G401 (cell line): ENCODE measurements around the gene FHOD3. TPM values are rescaled to one million over a fixed set of nuclear protein-coding genes. Genes with fewer than 3 reads are reported as not detected.

Experiments used
- DNase-seq: peaks from one replicate; pipeline ENCODE4 v3.0.0-alpha.2; 2015; ENCODE audit warnings: low spot score
- in situ Hi-C: cut with HindIII; loops from 2 replicates; pipeline ENCODE4 v1.10.0; 2016; ENCODE audit warnings: low sequenced_read_pairs, mixed read lengths
- total RNA-seq: library from RNA; depleted of rRNA; stranded (reverse); fragments of >200 nt; shearing (Covaris generic); gene quantifications from 2 replicates; pipeline ENCODE4 v1.2.3, GENCODE V29; 2014

The FHOD3 gene
- total RNA-seq, 1 experiment from 2014 or later = 0.03 TPM

DNA sequence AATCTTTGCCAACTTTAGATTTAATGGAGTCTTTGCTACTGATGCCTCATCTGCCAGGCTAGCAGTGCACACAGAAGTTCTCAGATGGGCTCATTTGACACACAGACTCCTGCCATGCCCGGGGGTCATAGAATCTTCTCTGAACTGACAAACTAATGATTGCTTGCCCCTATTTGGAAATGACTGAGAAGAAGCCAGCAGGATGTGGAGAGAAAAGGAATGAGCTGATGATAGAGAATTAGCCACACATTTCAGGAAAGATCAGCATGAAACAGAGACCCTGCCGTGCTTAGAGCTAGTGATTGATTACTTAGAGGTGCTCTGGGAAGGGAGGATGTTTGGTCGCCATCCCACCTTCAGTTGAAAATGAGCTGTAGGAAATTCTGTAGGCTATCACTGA, 352.8 kb downstream of the FHOD3 start:
- in situ Hi-C loops = no loop called here
- DNase-seq = no peak

DNA sequence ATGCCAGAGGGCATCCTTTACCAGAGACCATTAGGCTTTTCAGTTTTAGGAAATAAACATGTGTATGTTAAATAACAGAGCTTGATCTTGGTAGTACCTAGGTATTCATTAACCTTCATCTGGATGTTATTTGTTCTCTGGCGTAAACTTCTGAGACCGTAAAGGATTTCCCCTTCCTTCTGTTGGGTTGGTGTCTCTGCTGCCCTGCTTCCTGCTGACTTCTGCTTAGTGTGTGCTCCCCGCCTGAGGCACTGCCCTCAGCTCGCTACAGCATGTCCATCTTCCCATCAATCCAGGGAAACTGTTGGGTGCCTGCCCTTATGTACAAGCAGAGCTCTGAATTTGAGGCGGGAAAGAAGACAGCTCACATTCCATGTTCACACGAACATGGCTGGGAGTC, 353.4 kb downstream of the FHOD3 start:
- no peak for DNase-seq
- in situ Hi-C loops = no loop called here

DNA sequence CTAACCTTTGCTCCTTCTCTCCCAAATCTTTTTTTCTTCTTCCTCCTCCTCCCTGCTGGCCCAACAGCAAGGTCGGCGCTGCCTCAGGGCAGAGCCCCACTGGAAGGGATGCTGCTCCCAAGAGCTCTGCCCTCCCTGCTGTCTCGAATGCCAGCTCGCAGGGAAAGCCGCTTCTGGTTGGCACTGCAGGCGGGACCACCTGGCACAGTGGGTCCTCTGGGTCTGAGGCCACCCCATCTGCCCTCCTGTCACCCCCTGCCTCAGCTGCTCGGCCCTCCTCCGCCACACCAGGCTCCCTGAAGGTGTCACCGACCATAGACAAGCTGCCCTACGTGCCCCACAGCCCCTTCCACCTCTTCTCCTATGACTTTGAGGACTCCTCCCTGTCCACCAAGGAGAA, 355.0 kb downstream of the FHOD3 start:
- no peak for DNase-seq
- in situ Hi-C loops = no loop called here

GRCh38 chr18:36653141-36653869, 355.8 kb downstream of the FHOD3 start:
- in situ Hi-C loops = no loop called here
- no peak for DNase-seq

DNA sequence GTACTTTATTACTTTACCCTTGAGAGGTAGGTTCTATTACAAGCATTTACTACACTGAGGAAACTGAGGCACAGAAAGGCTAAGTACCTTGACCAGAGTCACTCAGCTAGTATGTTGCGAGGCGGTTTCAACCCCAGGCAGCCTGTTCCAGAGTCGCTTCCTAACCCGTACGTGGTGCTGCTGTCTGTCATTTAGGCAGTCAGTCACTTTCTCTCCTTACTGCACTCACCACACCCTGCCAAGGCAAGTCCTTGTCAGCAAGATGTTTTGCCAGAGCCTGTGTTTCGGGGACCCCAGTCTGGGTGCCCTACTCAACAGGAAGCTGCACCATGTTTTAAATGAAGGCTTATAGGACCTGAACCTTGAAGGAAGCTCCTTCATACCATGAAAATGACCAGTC, 356.4 kb downstream of the FHOD3 start:
- DNase-seq = no peak
- in situ Hi-C loops = no loop called here

DNA sequence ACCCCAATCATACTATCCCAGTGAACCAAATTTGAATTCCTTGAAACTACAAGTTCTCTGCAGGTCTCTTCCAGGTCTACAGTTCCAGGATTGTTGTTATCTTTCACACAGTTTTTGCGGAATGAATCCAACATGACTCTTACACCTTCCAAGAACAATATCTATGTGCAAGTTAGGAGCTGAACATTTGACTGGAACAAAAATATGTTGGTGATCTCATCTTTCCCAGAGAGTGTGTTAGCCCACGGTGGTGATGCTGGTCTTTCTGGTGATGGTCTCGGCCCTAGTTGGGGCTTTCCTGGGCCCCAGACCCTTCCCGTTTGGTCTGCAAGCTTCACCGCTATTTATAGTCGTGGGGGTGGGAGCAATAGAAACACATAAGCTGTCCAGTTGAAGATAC, 357.6 kb downstream of the FHOD3 start:
- DNase-seq = no peak
- in situ Hi-C loops = no loop called here

- no peak for DNase-seq
- in situ Hi-C loops = no loop called here
Observed at GRCh38 chr18:36655930-36656329, 358.4 kb downstream of the FHOD3 start.

DNA sequence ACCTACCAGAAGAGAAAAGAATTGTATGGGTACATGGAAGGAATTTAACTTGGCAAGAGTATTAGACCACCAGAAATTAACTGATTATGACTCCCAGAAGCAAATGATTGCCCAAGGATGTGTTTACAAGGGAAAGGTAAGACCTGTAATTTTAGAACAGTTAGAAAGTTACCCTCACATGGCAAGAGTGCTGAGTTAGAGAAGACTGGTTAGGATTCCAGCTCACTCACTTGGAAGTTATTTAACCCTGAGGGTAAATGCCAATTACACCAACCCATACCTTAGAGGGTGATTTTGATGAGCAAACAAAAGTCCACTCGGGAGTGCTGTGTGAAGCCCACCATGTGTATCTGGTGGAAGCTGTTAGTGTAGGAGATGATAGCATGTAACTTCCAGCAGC, 361.1 kb downstream of the FHOD3 start:
- in situ Hi-C loops = no loop called here
- DNase-seq = no peak

GRCh38 chr18:36660311-36660710, 362.8 kb downstream of the FHOD3 start:
- in situ Hi-C loops = no loop called here

DNA sequence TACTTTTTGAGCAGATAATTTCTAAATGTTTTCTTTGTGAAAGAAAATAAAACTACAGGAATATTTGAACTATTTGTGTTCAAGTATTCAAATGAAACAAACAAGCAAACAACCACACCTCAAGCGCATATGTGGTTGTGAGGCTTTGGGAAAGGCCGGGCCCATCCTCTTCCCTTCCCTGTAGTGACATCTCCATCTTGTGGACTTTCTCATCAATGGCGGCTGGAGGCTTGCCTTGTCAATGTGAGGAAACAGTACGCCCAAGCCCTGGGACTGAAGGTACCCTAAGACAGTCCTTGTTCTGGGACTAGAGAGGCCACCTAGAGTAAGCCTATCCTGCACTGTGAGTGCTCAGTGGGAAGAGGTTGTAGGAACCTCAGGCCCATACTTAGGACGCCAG, 364.5 kb downstream of the FHOD3 start:
- in situ Hi-C loops = no loop called here
- no peak for DNase-seq

More at GRCh38 chr18:36660311-36660710, 362.8 kb downstream of the FHOD3 start:
- no peak for DNase-seq

DNA sequence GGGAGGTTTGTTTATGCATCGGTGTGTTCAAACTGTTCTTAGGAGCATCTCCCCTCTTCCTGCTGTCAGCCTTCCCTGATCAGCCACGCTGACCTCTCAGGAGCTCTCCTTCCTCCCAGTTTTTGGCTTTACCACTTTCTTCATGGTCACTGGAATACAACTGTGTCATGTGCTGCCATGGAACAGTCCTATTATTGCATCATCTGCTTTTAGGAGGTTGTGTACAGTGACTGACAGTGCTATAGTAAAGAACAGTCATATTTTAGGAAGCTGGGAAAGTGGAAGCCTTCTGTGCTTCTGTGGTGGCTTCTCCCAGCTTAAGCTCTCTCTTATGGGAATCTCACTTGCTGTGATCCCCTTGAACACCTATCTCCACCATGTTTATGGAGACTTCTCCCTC, 365.8 kb downstream of the FHOD3 start:
- in situ Hi-C loops = no loop called here
- no peak for DNase-seq

GRCh38 chr18:36665952-36666351, 368.4 kb downstream of the FHOD3 start:
- in situ Hi-C loops = no loop called here
- DNase-seq = no peak

GRCh38 chr18:36667811-36668210, 370.3 kb downstream of the FHOD3 start:
- DNase-seq = no peak
- in situ Hi-C loops = no loop called here

DNA sequence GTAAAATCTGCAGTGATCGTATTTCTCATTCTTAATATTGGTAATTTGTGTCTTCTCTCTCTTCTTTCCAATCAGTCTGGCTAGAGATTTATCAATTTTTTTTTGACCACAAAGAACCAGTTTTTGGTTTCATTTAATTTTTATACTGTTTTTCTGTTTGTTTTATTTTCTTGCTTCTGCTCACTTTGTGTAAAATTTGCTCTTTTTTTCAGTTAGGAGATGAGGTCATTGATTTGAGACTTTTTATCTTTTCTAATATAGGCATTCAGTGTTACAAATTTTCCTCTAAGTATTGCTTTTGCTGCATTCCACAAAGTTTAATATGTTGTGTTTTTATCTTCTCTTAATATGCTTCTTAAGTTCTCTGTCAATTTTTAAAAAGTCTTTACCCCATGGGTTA, 370.8 kb downstream of the FHOD3 start:
- no peak for DNase-seq
- in situ Hi-C loops = no loop called here

GRCh38 chr18:36672437-36673344, 375.2 kb downstream of the FHOD3 start:
- no peak for DNase-seq
- in situ Hi-C loops = no loop called here

DNA sequence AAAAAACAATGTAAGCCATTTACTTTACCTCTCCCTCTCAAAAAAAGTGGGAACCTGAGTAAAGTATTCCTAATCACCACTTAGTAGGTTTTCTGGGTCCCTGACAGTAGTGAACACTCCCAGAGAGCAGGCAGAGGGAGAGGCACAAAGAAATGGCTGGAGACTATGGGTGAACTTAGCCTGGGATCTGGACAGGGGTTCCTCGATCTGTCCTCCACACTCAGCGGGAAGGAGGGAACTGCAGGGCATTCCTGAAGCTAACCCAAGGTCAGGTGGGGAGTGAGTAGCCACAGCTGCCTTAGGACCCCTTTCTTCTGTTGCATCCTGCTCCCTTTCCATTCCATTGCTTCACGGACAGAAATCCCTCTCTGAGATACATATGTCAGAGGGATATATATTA, 375.9 kb downstream of the FHOD3 start:
- DNase-seq = no peak
- in situ Hi-C loops = no loop called here

DNA sequence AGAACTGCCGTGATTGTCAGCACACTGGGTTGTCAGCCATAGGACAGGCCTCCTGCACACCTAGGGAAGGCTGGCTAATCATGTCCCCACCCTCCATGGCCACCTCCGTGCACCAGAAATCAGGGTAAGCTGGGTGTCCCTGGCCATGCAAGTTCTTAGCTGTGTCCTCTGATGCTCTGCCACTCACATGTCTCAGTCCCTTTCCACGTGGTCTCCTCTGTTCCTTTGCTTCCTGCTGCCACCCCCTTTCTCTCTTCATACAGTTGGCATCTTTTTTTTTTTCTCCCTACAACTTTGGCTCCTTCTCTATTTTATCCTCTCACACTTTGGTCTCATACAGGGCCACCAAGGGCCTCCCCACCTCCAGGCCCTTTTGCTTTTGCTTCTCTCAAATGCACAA, 377.6 kb downstream of the FHOD3 start:
- in situ Hi-C loops = no loop called here
- no peak for DNase-seq

DNA sequence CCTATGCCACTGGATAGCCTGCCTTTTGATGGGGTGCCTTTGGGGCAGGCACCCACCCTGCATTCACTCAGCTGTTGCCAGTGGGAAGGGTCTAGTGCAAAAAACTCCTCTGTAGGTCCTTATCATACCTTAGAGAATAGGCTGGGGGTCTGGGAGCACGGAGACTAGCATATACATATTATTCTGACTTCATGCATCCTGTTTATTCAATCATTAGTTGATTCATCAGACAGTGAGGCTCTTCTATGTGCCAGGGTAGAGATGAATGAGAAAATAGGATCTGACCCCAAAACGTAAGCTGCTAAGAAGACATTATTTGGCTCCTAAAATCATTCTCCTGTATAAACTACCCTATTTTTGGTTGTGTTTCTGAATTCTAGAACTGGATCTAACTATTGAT, 378.0 kb downstream of the FHOD3 start:
- in situ Hi-C loops = no loop called here
- DNase-seq = no peak

- in situ Hi-C loops = no loop called here
- DNase-seq = no peak
Observed at GRCh38 chr18:36676629-36677028, 379.1 kb downstream of the FHOD3 start.

GRCh38 chr18:36680042-36680441, 382.5 kb downstream of the FHOD3 start:
- in situ Hi-C loops = no loop called here
- DNase-seq = no peak

DNA sequence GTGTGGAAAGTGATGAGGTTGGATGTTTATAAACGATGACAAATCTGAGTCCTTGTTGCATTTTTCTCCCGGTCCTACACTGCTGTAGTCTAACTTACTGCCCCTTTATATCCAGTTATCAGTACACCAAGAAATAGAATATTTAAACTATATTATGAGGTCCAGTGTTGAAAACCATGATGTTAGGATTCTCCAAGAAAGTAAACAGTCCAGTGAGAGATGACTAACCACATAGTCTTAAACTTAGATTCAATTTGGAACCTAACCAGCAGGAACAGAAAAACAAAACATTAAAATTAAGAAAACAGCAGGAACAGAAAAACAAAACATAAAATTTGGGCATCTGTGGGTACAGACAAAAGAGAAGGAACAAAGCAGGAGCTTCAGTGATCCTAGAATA, 388.1 kb downstream of the FHOD3 start:
- DNase-seq = no peak
- in situ Hi-C loops = no loop called here
